ENCODE measurements around the gene ZNF282. TPM values are rescaled to one million over a fixed set of nuclear protein-coding genes. Genes with fewer than 3 reads are reported as not detected.

ZNF282 gene
- total RNA-seq, result 19.8 and 28.0 TPM in 2 replicates

GRCh38 chr7:149195180-149196150 is at the start of gene ZNF282:
Gene ZNF282 (plus strand): TSS chr7:149195546. CDS start chr7:149195590, 44 bp downstream.

GRCh38 chr7:149147072-149147751 is 48.1 kb upstream of the ZNF282 start, which contains the start of gene ZNF398:
Gene ZNF398 (plus strand): TSS chr7:149147453. CDS start chr7:149147743, 290 bp downstream.

GRCh38 chr7:149239345-149240143 is 44.2 kb downstream of the ZNF282 start, which contains the start of gene ZNF212:
Gene ZNF212 (plus strand): TSS chr7:149239651. CDS start chr7:149239779, 128 bp downstream.

GRCh38 chr7:149261829-149262617 is 66.7 kb downstream of the ZNF282 start, which contains the start of gene ZNF783:
Gene ZNF783 (plus strand): TSS chr7:149262196. CDS start chr7:149262334, 138 bp downstream.

Other genes starting within 250 kb of the ZNF282 start
- gene PDIA4, start 167.0 kb upstream of the ZNF282 start, total RNA-seq, result 186 and 471 TPM in 2 replicates
- gene ZNF786, start 104.8 kb upstream of the ZNF282 start, total RNA-seq, result 5.3 and 6.4 TPM in 2 replicates
- 1.6 and 6.6 TPM in 2 replicates for gene ZNF425, start 69.2 kb upstream of the ZNF282 start, total RNA-seq
- gene ZNF398, start 48.1 kb upstream of the ZNF282 start, total RNA-seq, result 13.1 and 40.8 TPM in 2 replicates
- gene ZNF212, start 44.1 kb downstream of the ZNF282 start, total RNA-seq, result 5.8 and 6.0 TPM in 2 replicates
- gene ZNF783, start 66.7 kb downstream of the ZNF282 start, total RNA-seq, result 5.8 and 10.0 TPM in 2 replicates